SK-N-SH treated with all-trans-retinoic acid at 6 μM for 48 hours (cell line): ENCODE data around the gene VCAM1.

ENCODE experiments used
- CSDC2 ChIP-seq: fragments of 250-450 bp; sonication (Bioruptor Pico); IDR thresholded peaks from 2 replicates; pipeline ENCODE4 v1.5.0; 2020; ENCODE audit warnings: mild to moderate bottlenecking, moderate library complexity
- ESRRG ChIP-seq: fragments of 250-450 bp; sonication (Bioruptor Pico); IDR thresholded peaks from 2 replicates; pipeline ENCODE4 v1.6.1; 2021; ENCODE audit warnings: mild to moderate bottlenecking
- PPARA ChIP-seq: fragments of 250-450 bp; sonication (Bioruptor Pico); IDR thresholded peaks from 2 replicates; pipeline ENCODE4 v1.5.0; 2020; ENCODE audit warnings: mild to moderate bottlenecking, borderline replicate concordance
- ZC3H10 ChIP-seq: fragments of 250-450 bp; sonication (Bioruptor Pico); IDR thresholded peaks from 2 replicates; pipeline ENCODE4 v1.5.1; 2021; ENCODE audit warnings: mild to moderate bottlenecking, moderate library complexity
- ZFP3 ChIP-seq: fragments of 250-450 bp; sonication (Bioruptor Pico); IDR thresholded peaks from 2 replicates; pipeline ENCODE4 v1.5.0; 2020; ENCODE audit warnings: mild to moderate bottlenecking, moderate library complexity
- ZNF8 ChIP-seq: fragments of 450-650 bp; formaldehyde crosslinking; IDR thresholded peaks from 2 replicates; pipeline ENCODE4 v1.5.0; 2020; ENCODE audit warnings: mild to moderate bottlenecking, moderate library complexity
- TF ChIP-seq, protein P1 (sequence below): fragments of 250-450 bp; sonication (Bioruptor Pico); IDR thresholded peaks from 2 replicates; pipeline ENCODE4 v1.8.0; 2020; ENCODE audit warnings: mild to moderate bottlenecking, moderate library complexity, borderline replicate concordance
- TF ChIP-seq, protein P2 (sequence below): fragments of 250-450 bp; sonication (Bioruptor Pico); IDR thresholded peaks from 2 replicates; pipeline ENCODE4 v1.5.1; 2021; ENCODE audit warnings: mild to moderate bottlenecking, moderate library complexity

DNA sequence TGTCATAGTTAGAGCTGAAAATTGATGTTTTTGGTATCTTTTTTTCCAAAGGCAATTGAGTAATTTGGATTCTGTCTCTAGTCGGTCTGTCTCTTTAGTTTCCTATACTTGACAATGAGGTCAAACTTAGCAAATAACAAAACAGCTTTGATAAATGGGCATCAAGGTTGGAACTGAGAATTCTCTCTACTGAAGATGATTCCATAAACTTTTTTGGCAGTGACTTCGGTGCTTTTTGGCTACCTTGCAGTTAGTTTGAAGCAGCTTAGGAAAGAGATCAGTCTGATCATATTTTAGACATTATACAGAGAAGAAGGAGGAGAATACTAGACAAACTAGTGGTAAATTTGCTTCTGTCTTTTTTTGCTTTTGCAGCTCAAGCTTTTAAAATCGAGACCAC is 559 bp downstream of the VCAM1 start:
- TF ChIP-seq, protein P1, sequence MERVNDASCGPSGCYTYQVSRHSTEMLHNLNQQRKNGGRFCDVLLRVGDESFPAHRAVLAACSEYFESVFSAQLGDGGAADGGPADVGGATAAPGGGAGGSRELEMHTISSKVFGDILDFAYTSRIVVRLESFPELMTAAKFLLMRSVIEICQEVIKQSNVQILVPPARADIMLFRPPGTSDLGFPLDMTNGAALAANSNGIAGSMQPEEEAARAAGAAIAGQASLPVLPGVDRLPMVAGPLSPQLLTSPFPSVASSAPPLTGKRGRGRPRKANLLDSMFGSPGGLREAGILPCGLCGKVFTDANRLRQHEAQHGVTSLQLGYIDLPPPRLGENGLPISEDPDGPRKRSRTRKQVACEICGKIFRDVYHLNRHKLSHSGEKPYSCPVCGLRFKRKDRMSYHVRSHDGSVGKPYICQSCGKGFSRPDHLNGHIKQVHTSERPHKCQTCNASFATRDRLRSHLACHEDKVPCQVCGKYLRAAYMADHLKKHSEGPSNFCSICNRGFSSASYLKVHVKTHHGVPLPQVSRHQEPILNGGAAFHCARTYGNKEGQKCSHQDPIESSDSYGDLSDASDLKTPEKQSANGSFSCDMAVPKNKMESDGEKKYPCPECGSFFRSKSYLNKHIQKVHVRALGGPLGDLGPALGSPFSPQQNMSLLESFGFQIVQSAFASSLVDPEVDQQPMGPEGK (CRISPR knock-in tag): no peak
- no peak for TF ChIP-seq ZNF8 (CRISPR knock-in tag)
- TF ChIP-seq ZC3H10: no peak
- TF ChIP-seq PPARA (CRISPR knock-in tag): no peak
- no peak for TF ChIP-seq ESRRG (CRISPR knock-in tag)
- TF ChIP-seq CSDC2 (CRISPR knock-in tag): no peak
- TF ChIP-seq, protein P2, sequence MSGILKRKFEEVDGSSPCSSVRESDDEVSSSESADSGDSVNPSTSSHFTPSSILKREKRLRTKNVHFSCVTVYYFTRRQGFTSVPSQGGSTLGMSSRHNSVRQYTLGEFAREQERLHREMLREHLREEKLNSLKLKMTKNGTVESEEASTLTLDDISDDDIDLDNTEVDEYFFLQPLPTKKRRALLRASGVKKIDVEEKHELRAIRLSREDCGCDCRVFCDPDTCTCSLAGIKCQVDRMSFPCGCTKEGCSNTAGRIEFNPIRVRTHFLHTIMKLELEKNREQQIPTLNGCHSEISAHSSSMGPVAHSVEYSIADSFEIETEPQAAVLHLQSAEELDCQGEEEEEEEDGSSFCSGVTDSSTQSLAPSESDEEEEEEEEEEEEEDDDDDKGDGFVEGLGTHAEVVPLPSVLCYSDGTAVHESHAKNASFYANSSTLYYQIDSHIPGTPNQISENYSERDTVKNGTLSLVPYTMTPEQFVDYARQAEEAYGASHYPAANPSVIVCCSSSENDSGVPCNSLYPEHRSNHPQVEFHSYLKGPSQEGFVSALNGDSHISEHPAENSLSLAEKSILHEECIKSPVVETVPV: no peak
- no peak for TF ChIP-seq ZFP3 (CRISPR knock-in tag)
